PC-3 (cell line): ENCODE data around the gene RABGAP1L. TPM values are rescaled to one million over a fixed set of nuclear protein-coding genes. Genes with fewer than 3 reads are reported as not detected.

Source experiments
- ATAC-seq: fragments of 200-7000 bp; cut with Tn5 transposase; 2 replicates; pipeline ENCODE4 v1.9.1; 2020; ENCODE audit warnings: mild to moderate bottlenecking, moderate library complexity
- BruUV-seq: library from RNA; stranded (reverse); fragments of 400-500 nt; replicated peaks from 2 replicates; lab custom pipeline; 2021; lab: Mats Ljungman, UMichigan
- CTCF ChIA-PET: fragments of 300-600 bp; sonication (Branson Sonifier 250); formaldehyde crosslinking; loops from one replicate; lab custom pipeline; 2022; ENCODE audit warnings: antibody characterized with exemption; lab: Charles Lee
- POLR2A ChIA-PET: fragments of 300-600 bp; sonication (Branson Sonifier 250); formaldehyde crosslinking; loops from one replicate; lab custom pipeline; 2022; ENCODE audit warnings: antibody characterized with exemption; ENCODE audit not compliant: unreplicated experiment; lab: Charles Lee
- DNase-seq: peaks from one replicate; pipeline ENCODE4 v3.0.0-alpha.2; 2015
- H2AFZ ChIP-seq: fragments of 300-600 bp; sonication (generic); 2 replicates; pipeline ENCODE4 v1.6.0; 2016; ENCODE audit warnings: antibody characterized with exemption, low read length
- H3F3A ChIP-seq: fragments of 300-600 bp; sonication (generic); one replicate; pipeline ENCODE4 v1.6.0; 2017; ENCODE audit warnings: antibody characterized with exemption, low read length, control low read depth, mild to moderate bottlenecking; ENCODE audit not compliant: unreplicated experiment
- H3K27ac ChIP-seq: fragments of 300-600 bp; sonication (generic); 2 replicates; pipeline ENCODE4 v1.5.1; 2016; ENCODE audit warnings: mild to moderate bottlenecking, low read length
- H3K27me3 ChIP-seq: fragments of 300-600 bp; sonication (generic); 2 replicates; pipeline ENCODE4 v1.6.1; 2016; ENCODE audit warnings: low read length, mixed read lengths
- H3K36me3 ChIP-seq: fragments of 300-600 bp; sonication (generic); 2 replicates; pipeline ENCODE4 v1.6.1; 2016; ENCODE audit warnings: low read depth, mixed run types, low read length, mixed read lengths
- H3K4me1 ChIP-seq: fragments of 300-600 bp; sonication (generic); 2 replicates; pipeline ENCODE4 v1.5.1; 2016; ENCODE audit warnings: low read length; ENCODE audit not compliant: insufficient read depth
- H3K4me2 ChIP-seq: fragments of 300-600 bp; sonication (generic); 2 replicates; pipeline ENCODE4 v1.6.0; 2016; ENCODE audit warnings: low read length
- H3K4me3 ChIP-seq: fragments of 300-600 bp; sonication (generic); 2 replicates; pipeline ENCODE4 v1.5.1; 2016; ENCODE audit warnings: mild to moderate bottlenecking, low read length, mixed read lengths
- H3K79me2 ChIP-seq: fragments of 300-600 bp; sonication (generic); 2 replicates; pipeline ENCODE4 v1.6.1; 2017; ENCODE audit warnings: low read length, mixed read lengths
- H3K9ac ChIP-seq: fragments of 300-600 bp; sonication (generic); 2 replicates; pipeline ENCODE4 v1.6.0; 2016; ENCODE audit warnings: mild to moderate bottlenecking, low read length
- H3K9me2 ChIP-seq: fragments of 300-600 bp; sonication (generic); replicated peaks from 2 replicates; pipeline ENCODE4 v1.6.1; 2016; ENCODE audit warnings: mixed run types, low read length, mixed read lengths
- H3K9me3 ChIP-seq: fragments of 300-600 bp; sonication (generic); 2 replicates; pipeline ENCODE4 v1.6.1; 2016; ENCODE audit warnings: low read length, mixed read lengths
- H4K20me1 ChIP-seq: fragments of 300-600 bp; sonication (generic); 2 replicates; pipeline ENCODE4 v1.6.1; 2016; ENCODE audit warnings: low read length, mixed read lengths
- EZH2 ChIP-seq: fragments of 300-600 bp; sonication (generic); IDR thresholded peaks from one replicate; pipeline ENCODE4 v1.6.1; 2017; ENCODE audit warnings: antibody characterized with exemption, mild to moderate bottlenecking, low read length; ENCODE audit not compliant: unreplicated experiment
- EZH2phosphoT487 ChIP-seq: fragments of 300-600 bp; sonication (generic); IDR thresholded peaks from 2 replicates; pipeline ENCODE4 v1.6.1; 2018; ENCODE audit warnings: mild to moderate bottlenecking, antibody characterized with exemption, low read length, borderline replicate concordance
- intact Hi-C: fragments of 100-400 bp; cut with micrococcal nuclease; formaldehyde crosslinking; loops from 2 replicates; pipeline ENCODE4 v1.9.0; 2023
- total RNA-seq: library from RNA; depleted of rRNA; stranded (reverse); fragments of >200 nt; gene quantifications from 2 replicates; pipeline ENCODE4 v1.2.3, GENCODE V29; 2014
- TF ChIP-seq, protein P1 (sequence below): fragments of 300-600 bp; sonication (generic); conservative IDR thresholded peaks from 2 replicates; pipeline ENCODE4 v1.5.1; 2017; ENCODE audit warnings: antibody characterized with exemption, low read depth, mild to moderate bottlenecking, low read length

RABGAP1L gene
- total RNA-seq, 1 experiment from 2014 or later: 24.4 TPM

DNA sequence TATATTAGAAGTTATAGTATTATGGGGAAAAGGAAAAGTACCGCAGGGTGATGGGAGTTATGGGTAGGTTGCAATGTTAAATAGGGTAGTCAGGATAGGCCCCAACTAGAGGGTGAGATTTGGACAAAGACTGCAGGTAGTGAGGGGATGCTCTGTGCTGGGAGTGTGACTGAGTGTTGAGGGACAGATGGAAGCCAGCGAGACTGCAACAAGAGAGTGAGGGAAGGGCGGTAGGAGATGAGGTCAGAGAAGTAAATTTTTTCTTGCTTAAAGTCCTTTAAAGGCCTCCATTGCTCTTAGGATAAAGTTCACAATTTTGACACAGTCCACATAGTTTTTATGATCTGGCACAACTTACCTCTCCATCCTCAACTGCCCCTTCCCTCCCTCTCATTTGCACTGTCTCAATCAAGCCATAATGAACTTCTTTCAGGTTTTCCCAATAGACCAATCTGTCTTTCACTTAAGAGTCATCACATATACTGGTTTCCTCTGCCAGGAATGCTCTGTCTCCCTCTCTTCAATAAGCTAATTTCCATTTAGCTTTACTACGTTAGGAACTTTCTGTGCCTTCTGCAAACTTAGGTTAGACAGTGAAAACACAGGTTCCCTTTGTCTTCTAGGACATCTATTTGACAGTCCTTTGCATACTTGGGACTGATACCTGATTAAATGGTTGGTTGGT is 602.7 kb downstream of the RABGAP1L start:
- Histone ChIP-seq H2AFZ (no peak overlapping the region), H3K4me2 (no peak overlapping the region), H3K4me3 (no peak overlapping the region), H3K36me3 (no peaks in the 10 kb centered on the region), H3K4me1 (no peaks in the 10 kb centered on the region), H3K9me2 (no peaks in the 10 kb centered on the region), H3K9me3 (no peaks in the 10 kb centered on the region), H3K27ac (no peak overlapping the region), H3K27me3 (no peaks in the 10 kb centered on the region), H3K79me2 (no peaks in the 10 kb centered on the region), H4K20me1 (no peaks in the 10 kb centered on the region), H3K9ac (no peak overlapping the region), H3F3A (no peaks in the 10 kb centered on the region)
- BruUV-seq: no TSS peak
- CTCF ChIA-PET: no interaction called here
- DNase-seq: no peak
- intact Hi-C loops: no loop called here
- POLR2A ChIA-PET: no interaction called here
- TF ChIP-seq EZH2 (no peak), EZH2phosphoT487 (no peak)
- TF ChIP-seq, protein P1, sequence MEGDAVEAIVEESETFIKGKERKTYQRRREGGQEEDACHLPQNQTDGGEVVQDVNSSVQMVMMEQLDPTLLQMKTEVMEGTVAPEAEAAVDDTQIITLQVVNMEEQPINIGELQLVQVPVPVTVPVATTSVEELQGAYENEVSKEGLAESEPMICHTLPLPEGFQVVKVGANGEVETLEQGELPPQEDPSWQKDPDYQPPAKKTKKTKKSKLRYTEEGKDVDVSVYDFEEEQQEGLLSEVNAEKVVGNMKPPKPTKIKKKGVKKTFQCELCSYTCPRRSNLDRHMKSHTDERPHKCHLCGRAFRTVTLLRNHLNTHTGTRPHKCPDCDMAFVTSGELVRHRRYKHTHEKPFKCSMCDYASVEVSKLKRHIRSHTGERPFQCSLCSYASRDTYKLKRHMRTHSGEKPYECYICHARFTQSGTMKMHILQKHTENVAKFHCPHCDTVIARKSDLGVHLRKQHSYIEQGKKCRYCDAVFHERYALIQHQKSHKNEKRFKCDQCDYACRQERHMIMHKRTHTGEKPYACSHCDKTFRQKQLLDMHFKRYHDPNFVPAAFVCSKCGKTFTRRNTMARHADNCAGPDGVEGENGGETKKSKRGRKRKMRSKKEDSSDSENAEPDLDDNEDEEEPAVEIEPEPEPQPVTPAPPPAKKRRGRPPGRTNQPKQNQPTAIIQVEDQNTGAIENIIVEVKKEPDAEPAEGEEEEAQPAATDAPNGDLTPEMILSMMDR: no peak
- no peak for ATAC-seq

DNA sequence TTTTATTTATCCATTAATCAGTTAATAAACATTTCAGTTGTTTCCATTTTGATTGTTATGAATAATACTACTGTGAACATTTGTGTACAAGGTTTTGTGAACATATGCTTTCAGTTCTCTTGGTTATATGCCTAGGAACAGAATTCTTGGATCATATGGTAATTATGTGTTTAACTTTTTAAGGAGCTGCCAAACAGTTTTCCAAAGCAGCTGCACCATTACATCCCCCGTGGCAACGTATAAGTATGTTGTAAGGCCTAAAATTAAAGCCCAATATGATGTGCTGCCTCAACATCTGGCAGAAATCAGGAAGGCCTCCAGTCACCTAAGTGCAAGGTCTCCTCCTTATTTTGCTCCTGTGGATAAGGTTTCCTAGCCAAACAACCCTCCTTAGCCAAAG is 604.9 kb downstream of the RABGAP1L start:
- Histone ChIP-seq H3F3A (no peaks in the 10 kb centered on the region), H3K9me3 (no peaks in the 10 kb centered on the region), H3K4me2 (no peak overlapping the region), H3K9ac (no peak overlapping the region), H4K20me1 (no peaks in the 10 kb centered on the region), H3K27me3 (no peaks in the 10 kb centered on the region), H3K27ac (no peak overlapping the region), H3K4me3 (no peak overlapping the region), H3K79me2 (no peaks in the 10 kb centered on the region), H3K36me3 (no peaks in the 10 kb centered on the region), H2AFZ (no peak overlapping the region), H3K4me1 (no peaks in the 10 kb centered on the region), H3K9me2 (no peaks in the 10 kb centered on the region)
- CTCF ChIA-PET: no interaction called here
- POLR2A ChIA-PET: no interaction called here
- TF ChIP-seq EZH2phosphoT487 (no peak), EZH2 (no peak)
- TF ChIP-seq, protein P1: no peak
- BruUV-seq: no TSS peak
- DNase-seq: no peak
- ATAC-seq: no peak
- intact Hi-C loops: no loop called here

DNA sequence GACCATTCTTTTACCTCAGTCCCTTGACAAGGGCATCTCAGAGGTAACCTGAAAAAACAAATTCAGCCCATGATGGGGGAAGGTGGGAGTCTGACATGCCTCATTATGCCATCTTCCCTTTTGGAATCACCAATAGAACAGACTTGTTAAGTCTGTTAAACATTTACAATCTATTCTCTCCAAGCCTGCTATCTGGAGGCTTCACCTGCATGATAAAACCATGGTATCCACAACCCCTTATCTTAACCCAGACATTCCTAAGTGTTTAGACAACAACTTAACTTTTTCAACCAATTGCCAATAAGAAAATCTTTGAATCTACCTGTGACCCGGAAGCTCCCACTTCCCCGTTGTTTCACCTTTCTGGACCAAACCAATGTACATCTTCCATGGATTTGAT is 607.4 kb downstream of the RABGAP1L start:
- no peak overlapping the region for H3K9ac ChIP-seq
- DNase-seq (no peak), ATAC-seq (no peak)
- H3F3A ChIP-seq: no peaks in the 10 kb centered on the region
- no peak overlapping the region for H2AFZ ChIP-seq
- H3K4me1 ChIP-seq: no peaks in the 10 kb centered on the region
- no peak overlapping the region for H3K4me2 ChIP-seq
- no peaks in the 10 kb centered on the region for H3K9me3 ChIP-seq
- BruUV-seq: no TSS peak
- ChIA-PET POLR2A (no interaction called here), CTCF (no interaction called here)
- TF ChIP-seq EZH2: no peak
- TF ChIP-seq, protein P1: no peak
- no peak for TF ChIP-seq EZH2phosphoT487
- H3K27me3 ChIP-seq: no peaks in the 10 kb centered on the region
- no peaks in the 10 kb centered on the region for H4K20me1 ChIP-seq
- H3K27ac ChIP-seq: no peak overlapping the region
- H3K79me2 ChIP-seq: no peaks in the 10 kb centered on the region
- intact Hi-C loops: no loop called here
- no peaks in the 10 kb centered on the region for H3K36me3 ChIP-seq
- no peaks in the 10 kb centered on the region for H3K9me2 ChIP-seq
- H3K4me3 ChIP-seq: no peak overlapping the region
